GM19452 (cell line): ENCODE results near the gene VAT1.
"Not testable (repeated sequence)": the region's sequence is repeated elsewhere in the genome, so short reads cannot be mapped to it uniquely, and the experiment has no call there.

ENCODE experiments used
- ATAC-seq: cut with Tn5 transposase; IDR thresholded peaks from one replicate; pipeline ENCODE4 v1.9.1; 2021; ENCODE audit not compliant: unreplicated experiment

VAT1 gene

GRCh38 chr17:43021741-43022512 is at the start of gene VAT1:
VAT1 (minus strand) TSS chr17:43022385; CDS start chr17:43022322, 63 bp downstream.
- ATAC-seq = no peak

- no peak for ATAC-seq
Measured at GRCh38 chr17:43070872-43071271, 48.7 kb upstream of the VAT1 start.

- no peak for ATAC-seq
Measured at GRCh38 chr17:43070257-43070656, 48.1 kb upstream of the VAT1 start.

- ATAC-seq = no peak
Measured at GRCh38 chr17:43069368-43069898, 47.2 kb upstream of the VAT1 start.

GRCh38 chr17:43068570-43069367 is 46.6 kb upstream of the VAT1 start:
- ATAC-seq = no peak

GRCh38 chr17:43062984-43063638 is 40.9 kb upstream of the VAT1 start:
- no peak for ATAC-seq

- no peak for ATAC-seq
Measured at GRCh38 chr17:43056051-43056450, 33.9 kb upstream of the VAT1 start.

- ATAC-seq = not testable (repeated sequence)
Measured at GRCh38 chr17:43053008-43053407, 30.8 kb upstream of the VAT1 start.

GRCh38 chr17:43051969-43052368 is 29.8 kb upstream of the VAT1 start:
- ATAC-seq = no peak

GRCh38 chr17:43044024-43044423 is 21.8 kb upstream of the VAT1 start:
- no peak for ATAC-seq

- ATAC-seq = no peak
Measured at GRCh38 chr17:43043307-43043706, 21.1 kb upstream of the VAT1 start.

GRCh38 chr17:43042025-43042628 is 19.9 kb upstream of the VAT1 start:
- no peak for ATAC-seq

- no peak for ATAC-seq
Measured at GRCh38 chr17:43040655-43041054, 18.5 kb upstream of the VAT1 start.

- ATAC-seq = no peak
Measured at GRCh38 chr17:43039646-43040045, 17.5 kb upstream of the VAT1 start.

- no peak for ATAC-seq
Measured at GRCh38 chr17:43034894-43035293, 12.7 kb upstream of the VAT1 start.

GRCh38 chr17:43033948-43034881 is 12.0 kb upstream of the VAT1 start:
- ATAC-seq = no peak

- no peak for ATAC-seq
Measured at GRCh38 chr17:43031666-43032065, 9.5 kb upstream of the VAT1 start.

GRCh38 chr17:43030137-43030767 is 8.1 kb upstream of the VAT1 start:
- ATAC-seq = no peak

- ATAC-seq = no peak
Measured at GRCh38 chr17:43028221-43028861, 6.2 kb upstream of the VAT1 start.
